Activated naive CD4-positive, alpha-beta T cell treated with anti-CD3 and anti-CD28 coated beads, Interleukin-2, amount 10 ng/mL, durations not matched to agents 5 hours and 36 hours (primary cell): ENCODE data around the gene KRTAP13-4. TPM values are rescaled to one million over a fixed set of nuclear protein-coding genes. Genes with fewer than 3 reads are reported as not detected.

ENCODE experiments used
- total RNA-seq, 2 experiments: library from RNA; stranded (reverse); gene quantifications; one replicate each; pipeline ENCODE4 v1.2.3, GENCODE V29; 2021

The KRTAP13-4 gene
- not detected for total RNA-seq

GRCh38 chr21:30430170-30430655 is at the start of gene KRTAP13-4:
Gene KRTAP13-4 (plus strand): TSS chr21:30430220. CDS start chr21:30430276, 56 bp downstream.

GRCh38 chr21:30395731-30396130 is 34.3 kb upstream of the KRTAP13-4 start, which contains the start of gene KRTAP13-1:
Gene KRTAP13-1 (plus strand): TSS chr21:30396031. CDS start chr21:30396087, 56 bp downstream.

DNA sequence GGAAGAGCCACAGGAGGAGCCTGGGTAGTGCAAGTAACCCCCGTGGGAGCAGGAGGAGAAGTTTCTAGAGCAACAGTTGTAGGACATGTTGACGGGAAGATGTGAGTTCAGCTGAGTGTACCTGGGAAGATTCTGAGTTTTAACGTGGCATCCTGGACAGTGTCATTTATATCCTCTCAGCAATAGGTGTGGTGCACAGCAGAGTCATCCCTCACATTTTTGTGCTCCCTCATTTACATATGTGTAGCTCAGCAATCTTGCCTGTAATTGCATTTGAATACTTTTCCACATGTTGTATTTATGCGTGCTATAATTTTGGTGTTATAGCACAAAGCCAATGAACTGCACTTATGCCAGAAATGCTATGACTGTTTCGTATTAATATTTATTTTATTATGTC is 4.2 kb upstream of the KRTAP13-4 start, which contains the start of gene KRTAP13-3:
Gene KRTAP13-3, minus strand, starts transcription at position 101 of the 400 bp plus-strand sequence. Its CDS starts 14 bp downstream, at position 87.

GRCh38 chr21:30439975-30440374 is 10.0 kb downstream of the KRTAP13-4 start, which contains the start of gene KRTAP15-1:
Gene KRTAP15-1 (plus strand): TSS chr21:30440275. CDS start chr21:30440328, 53 bp downstream.

DNA sequence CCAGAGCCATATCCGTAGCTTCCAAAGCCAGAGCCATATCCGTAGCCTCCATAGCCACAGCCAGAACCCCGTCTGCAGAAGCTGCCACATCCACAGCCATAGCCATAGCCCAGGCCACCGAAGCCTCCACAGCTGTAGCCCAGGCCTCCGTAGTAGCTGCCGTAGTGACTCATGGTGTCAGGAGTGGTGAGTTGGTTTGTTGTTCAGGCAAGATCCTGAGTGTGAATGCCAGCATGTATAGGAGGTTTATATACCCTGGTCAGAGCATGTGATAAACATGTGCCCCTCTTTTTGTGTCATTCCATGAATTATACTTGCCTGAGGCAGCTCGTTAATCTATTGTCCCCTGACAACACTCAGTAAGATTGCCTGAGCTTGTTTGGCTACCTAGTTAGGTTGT is 50.1 kb downstream of the KRTAP13-4 start, which contains the start of gene KRTAP19-1:
Gene KRTAP19-1, minus strand, starts transcription at position 223 of the 400 bp plus-strand sequence. Its CDS starts 50 bp downstream, at position 173.

Other genes with a start within 250 kb of the KRTAP13-4 start
- not detected for gene CLDN8, start 214.1 kb upstream of the KRTAP13-4 start, total RNA-seq
- not detected for gene KRTAP24-1, start 147.3 kb upstream of the KRTAP13-4 start, total RNA-seq
- gene KRTAP25-1, start 140.7 kb upstream of the KRTAP13-4 start, total RNA-seq, result not detected
- gene KRTAP26-1, start 109.9 kb upstream of the KRTAP13-4 start, total RNA-seq, result not detected
- gene KRTAP27-1, start 92.5 kb upstream of the KRTAP13-4 start, total RNA-seq, result not detected
- gene KRTAP23-1, start 81.6 kb upstream of the KRTAP13-4 start, total RNA-seq, result not detected
- gene KRTAP13-2, start 57.9 kb upstream of the KRTAP13-4 start, total RNA-seq, result not detected
- gene KRTAP13-1, start 34.2 kb upstream of the KRTAP13-4 start, total RNA-seq, result not detected
- gene KRTAP13-3, start 4.3 kb upstream of the KRTAP13-4 start, total RNA-seq, result not detected
- not detected for gene KRTAP15-1, start 10.1 kb downstream of the KRTAP13-4 start, total RNA-seq
- gene KRTAP19-1, start 50.1 kb downstream of the KRTAP13-4 start, total RNA-seq, result not detected
- gene KRTAP19-2, start 57.2 kb downstream of the KRTAP13-4 start, total RNA-seq, result not detected
- not detected for gene KRTAP19-3, start 61.8 kb downstream of the KRTAP13-4 start, total RNA-seq
- gene KRTAP19-4, start 66.9 kb downstream of the KRTAP13-4 start, total RNA-seq, result not detected
- gene KRTAP19-5, start 71.9 kb downstream of the KRTAP13-4 start, total RNA-seq, result not detected
- not detected for gene KRTAP19-6, start 111.6 kb downstream of the KRTAP13-4 start, total RNA-seq
- gene KRTAP19-7, start 131.1 kb downstream of the KRTAP13-4 start, total RNA-seq, result not detected
- gene KRTAP22-2, start 160.2 kb downstream of the KRTAP13-4 start, total RNA-seq, result not detected
- gene KRTAP6-3, start 162.2 kb downstream of the KRTAP13-4 start, total RNA-seq, result not detected
- gene KRTAP6-2, start 168.7 kb downstream of the KRTAP13-4 start, total RNA-seq, result not detected
- gene KRTAP22-1, start 170.9 kb downstream of the KRTAP13-4 start, total RNA-seq, result not detected
- not detected for gene KRTAP6-1, start 183.7 kb downstream of the KRTAP13-4 start, total RNA-seq
- not detected for gene KRTAP20-1, start 186.2 kb downstream of the KRTAP13-4 start, total RNA-seq
- not detected for gene KRTAP20-4, start 190.4 kb downstream of the KRTAP13-4 start, total RNA-seq
- gene KRTAP20-2, start 205.0 kb downstream of the KRTAP13-4 start, total RNA-seq, result not detected
- not detected for gene KRTAP20-3, start 212.6 kb downstream of the KRTAP13-4 start, total RNA-seq